GM20431 (cell line): ENCODE data around the gene DDX1.

Source experiments
- in situ Hi-C: fragments of 300-500 bp; cut with MseI, MboI; formaldehyde crosslinking; loops from one replicate; pipeline ENCODE4 v1.15.0; 2020; ENCODE audit warnings: low sequenced_read_pairs; ENCODE audit not compliant: unreplicated experiment

The DDX1 gene

DNA sequence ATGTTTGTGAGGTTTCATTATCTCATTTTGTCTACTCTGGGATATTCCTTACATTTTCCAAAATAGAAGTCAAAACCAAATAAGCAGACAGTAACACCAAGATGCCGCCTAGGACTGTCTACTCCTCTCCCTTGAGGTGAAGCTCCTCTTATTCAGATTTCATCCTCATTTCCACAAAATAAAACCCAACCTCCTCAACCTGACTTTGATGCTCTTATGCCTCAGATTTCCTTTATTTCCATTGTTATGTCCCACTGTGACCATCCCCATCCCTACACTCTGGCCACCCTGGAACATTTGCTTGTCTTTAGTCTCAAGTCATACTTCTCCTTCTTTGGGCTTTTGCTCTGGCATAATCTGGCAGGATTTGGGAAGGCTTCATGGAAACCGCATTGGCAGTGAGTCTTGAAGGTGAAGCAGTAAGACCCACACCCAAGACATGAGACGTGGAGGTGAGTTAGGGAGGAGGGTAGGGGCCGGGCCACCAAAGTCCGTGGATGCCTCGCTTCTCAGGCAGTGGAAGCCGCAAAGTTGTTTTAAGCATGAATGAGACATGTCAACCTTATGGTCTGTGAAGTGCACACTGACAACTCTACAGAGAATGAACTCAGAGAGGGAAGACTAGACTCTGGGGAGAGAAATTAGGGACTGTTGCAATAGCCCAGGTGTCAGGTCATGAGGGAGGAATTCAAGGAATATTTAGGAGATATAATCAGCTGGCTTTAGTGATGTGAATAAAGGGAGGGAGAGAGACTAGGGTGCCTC is 63.6 kb downstream of the DDX1 start:
- in situ Hi-C loops, result no loop called here

DNA sequence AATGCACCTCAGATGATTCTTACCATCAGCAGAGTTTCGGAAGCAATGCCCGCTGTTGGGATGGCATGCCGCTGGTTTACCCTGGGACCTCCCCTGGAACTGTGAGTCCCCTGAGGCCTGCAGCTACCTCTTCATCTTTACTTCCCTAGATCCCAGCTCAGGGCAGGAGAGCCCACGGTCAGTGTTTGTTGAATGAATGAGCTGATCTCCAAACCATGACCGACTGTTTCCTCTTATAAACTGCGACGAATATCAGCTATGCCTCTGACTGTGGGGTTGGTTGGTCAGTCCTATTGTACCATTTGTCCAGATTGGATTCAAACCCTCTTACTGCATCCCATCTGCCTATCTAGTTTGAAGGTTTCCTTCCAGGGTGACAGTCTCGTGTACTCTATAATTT is 64.4 kb downstream of the DDX1 start:
- in situ Hi-C loops, result no loop called here

DNA sequence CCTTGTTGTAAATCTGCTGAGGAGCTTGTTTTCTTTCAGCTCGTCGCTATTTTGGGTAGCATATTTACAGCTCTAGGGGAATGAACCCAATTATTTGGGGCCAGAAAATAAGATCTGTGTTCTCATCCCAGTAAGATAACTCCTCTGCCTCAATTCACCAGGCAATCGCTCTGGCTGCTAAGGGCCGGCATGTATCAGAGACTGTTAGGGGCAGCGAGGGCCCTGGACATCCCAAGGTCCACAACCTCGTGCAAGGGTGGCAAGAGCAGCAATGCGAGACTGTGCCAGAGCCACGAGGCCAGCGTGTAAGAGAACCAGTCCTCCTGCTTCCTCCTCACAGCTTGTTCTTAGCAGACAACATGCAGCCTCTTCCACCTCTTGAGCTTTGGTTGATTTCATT is 66.1 kb downstream of the DDX1 start:
- in situ Hi-C loops, result no loop called here

DNA sequence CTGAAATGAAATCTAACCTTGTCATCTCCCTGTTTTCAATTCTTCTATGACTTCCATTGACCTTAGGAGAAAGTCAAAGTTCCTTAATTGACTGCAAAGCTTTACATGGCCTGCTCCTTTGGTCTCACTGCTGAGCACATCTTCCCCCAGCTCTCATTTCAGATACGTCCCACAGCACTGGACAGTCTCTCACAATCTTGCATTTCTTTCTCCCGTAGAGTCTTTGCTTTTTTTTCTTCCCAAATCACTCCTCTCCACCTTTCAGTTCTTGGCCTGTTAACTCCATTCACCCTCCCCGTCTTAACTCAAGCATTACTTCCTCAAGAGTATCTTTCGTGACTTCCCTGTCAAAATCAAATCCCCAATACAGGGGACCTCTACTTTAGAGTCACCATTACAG is 67.2 kb downstream of the DDX1 start:
- in situ Hi-C loops, result no loop called here

DNA sequence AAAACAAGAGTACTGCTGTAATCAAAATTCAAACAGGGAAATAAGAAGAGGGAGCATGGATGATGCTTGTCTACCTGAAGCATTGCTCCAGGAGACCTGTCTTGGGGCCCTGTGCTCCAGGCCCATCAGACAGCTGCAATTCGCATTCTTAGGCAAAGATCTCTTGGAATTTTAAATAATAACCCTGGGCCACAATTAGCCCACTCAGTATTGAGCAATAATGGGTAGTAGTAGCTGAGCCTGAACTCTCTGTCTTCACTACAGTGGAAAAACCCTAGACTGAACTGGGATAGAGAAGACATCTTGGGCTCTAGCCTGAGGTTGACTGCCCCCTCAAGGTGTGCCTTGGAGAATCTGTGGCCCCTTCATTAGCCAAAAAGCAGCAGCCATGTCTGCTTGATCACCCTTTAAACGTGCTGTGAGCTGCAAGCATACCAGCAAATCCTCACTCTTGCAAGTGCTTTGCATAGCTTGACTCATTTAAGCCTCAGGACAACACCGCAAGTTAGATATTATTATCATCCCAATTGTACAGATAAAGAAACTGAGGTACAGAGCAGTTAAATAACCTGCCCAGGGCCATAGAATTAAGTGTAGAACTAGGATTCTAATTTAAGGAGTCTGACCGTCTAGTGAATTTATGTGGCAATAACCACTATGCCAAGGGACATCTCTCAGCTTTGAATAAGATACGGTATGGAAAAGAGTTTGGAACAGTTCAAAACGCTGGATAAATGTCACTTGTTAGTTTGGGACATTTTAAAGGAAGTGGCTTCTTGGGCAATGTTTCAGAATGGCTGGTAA is 69.0 kb downstream of the DDX1 start:
- in situ Hi-C loops, result no loop called here

DNA sequence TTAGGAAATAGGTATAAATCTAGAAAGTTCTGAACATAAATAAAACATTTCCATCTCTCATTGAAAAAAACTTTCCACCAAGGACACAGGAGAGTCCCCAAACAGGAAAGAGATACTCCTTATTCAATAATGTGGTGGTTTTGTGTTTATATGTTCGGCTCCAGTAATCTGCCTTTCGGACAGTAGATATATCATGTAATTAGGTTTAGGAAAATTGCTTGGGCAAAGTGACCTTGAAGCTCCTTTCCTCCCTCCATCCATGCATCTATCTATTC is 69.6 kb downstream of the DDX1 start:
- in situ Hi-C loops, result no loop called here

DNA sequence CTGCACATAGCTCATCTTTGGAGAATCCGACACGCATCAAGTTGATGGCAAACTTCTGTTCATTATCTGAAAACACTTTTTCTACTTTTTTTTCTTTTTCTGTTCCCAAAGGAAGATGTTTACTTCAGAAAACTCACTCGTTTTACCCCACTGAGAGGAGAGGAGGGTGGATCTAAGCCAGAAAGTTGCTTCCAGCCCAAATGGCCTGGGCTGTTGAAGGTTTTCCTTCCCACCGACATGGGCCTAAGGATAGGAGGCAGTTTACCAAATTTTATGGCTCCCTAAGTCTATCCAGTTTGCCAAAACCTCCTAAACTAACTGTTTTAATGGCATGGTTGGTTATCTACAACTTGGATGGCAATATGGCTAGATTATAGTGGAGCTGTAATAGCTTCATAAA is 70.4 kb downstream of the DDX1 start:
- in situ Hi-C loops, result no loop called here

DNA sequence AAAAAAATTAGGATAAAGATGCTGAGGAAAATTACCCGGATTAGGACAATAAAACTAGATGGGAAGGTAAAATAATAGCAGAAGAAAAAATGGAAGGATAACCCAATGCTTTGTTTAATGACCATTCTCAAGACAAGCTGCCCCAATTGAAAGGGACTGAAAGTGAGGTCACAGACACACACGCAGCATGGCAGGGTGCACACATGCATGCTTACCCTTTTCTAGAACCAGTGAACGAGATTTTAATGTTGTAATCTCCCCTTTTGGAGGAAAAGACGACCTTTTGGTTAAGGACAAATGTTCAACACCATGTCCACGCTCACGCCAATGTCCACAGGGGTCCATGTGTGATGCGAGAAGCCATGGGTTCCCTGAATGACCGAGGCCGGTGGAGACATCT is 70.9 kb downstream of the DDX1 start:
- in situ Hi-C loops, result no loop called here

DNA sequence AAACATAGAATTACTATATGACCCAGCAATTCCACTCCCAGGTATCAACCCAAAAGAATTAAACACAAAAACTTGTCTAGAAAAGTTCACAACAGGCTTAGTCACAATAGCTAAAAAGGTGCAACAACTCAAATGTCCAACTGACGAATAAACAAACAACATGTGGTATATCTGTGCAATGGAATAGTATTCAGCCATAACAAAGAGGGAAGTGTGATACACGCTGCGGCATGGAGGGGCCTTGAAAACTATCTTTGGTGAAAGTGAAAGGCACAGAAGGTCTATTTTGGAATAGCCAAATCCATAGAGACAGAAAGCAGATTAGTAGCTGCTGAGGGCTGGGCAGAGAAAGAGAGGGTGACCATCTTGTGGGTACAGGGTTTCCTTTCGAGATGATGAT is 72.1 kb downstream of the DDX1 start:
- in situ Hi-C loops, result no loop called here

DNA sequence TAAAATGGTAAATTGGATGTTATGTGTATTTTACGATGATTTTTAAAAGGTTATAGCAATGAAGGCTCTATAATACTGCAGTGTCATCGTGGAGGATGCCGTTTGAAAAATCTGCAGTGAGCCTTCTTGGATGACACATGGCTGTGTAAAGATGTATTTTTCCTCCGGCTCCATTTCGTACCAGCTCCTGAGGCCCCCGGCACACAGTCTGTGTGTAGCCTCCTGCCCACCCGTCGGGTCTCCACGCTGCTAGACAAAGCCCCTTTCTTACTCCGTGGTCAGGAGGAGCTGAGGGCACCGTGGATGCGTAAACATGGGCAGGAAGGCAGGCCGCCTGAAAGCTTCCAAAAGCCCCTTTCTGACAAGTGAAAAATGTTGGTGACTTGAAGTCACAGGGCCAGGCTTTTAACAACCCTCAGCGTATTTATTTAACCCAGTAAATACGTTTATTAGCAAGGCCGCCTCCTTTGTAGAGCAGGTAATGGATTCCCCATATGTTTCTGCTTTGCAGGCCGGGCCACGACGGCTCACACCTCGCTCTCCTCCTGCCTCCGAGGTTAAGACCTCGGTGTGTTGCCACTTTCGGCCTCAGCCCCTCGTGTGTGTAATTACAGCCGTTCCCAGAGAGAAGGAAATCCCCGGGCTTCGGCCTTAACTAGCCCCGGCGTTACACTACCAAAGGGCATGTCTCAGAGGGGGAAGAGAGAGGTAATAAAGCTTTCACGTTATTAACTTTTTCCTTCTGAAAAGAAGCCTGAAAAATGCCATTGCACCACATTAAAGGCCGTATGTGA is 72.8 kb downstream of the DDX1 start:
- in situ Hi-C loops, result no loop called here

DNA sequence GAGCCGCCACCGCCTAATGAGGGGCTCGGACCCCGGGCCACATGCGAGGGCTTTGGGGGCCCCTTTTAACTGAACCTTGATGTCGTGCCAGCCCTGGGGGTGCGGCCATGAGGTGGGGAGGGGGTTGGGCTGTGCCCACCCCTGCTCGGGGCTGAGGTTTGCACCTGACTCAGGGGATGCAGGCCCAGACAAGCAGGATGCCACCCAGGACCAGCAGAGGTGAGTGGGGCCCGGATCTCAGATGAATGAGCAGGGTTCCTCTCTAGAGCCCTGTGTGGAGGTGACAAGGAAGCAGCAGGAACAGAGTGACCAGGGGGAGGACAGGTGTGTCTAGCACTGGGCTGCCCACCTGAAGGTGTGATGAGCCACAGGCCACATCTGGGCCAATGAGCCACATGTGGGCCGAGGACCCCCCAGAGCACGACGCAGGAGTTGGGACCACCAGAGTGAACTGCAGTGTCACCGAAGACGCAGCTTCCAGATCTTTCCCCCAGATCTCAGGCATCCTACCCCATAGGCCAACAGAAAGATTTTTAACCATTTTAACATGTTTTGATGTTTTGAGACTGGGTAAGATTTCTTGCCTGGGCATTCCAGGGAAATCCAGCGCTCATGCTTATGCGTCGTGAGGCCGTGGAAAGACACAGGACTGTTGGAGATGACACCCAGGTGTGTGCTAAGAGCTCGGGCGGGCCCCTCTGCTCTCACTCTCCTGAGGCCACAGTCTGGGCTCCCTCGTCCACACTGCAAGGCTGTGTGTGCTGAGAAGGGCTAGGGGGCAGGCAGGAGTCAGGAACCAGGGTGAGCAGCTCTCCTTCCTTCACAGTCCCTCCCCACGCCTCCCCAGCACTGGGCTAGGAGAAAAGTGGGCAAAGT is 73.6 kb downstream of the DDX1 start:
- in situ Hi-C loops, result no loop called here

DNA sequence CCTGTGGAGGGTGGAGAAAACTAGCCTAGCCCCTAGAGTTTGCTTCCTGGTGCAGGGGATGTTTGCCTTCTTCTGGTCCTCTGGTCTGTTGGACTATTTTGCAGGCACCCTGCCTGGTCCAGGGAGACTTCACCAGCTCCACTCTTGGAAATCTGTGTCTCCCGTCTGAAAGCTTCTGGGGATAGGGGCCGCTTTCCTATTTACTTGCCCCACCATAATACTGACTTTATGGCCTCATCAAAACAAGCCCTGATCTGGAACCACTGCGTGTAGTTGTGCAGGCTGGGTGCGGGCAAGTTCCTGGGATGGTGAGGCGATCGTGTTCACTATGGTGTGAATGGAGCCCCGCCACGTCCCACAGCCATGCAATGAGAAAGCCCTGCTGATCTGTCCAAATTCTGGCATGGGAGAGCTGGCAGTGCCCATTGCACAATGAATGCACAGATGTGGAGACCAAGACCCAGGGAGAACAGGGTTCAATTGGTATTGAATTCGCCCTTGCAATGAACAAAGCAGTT is 74.3 kb downstream of the DDX1 start:
- in situ Hi-C loops, result no loop called here

DNA sequence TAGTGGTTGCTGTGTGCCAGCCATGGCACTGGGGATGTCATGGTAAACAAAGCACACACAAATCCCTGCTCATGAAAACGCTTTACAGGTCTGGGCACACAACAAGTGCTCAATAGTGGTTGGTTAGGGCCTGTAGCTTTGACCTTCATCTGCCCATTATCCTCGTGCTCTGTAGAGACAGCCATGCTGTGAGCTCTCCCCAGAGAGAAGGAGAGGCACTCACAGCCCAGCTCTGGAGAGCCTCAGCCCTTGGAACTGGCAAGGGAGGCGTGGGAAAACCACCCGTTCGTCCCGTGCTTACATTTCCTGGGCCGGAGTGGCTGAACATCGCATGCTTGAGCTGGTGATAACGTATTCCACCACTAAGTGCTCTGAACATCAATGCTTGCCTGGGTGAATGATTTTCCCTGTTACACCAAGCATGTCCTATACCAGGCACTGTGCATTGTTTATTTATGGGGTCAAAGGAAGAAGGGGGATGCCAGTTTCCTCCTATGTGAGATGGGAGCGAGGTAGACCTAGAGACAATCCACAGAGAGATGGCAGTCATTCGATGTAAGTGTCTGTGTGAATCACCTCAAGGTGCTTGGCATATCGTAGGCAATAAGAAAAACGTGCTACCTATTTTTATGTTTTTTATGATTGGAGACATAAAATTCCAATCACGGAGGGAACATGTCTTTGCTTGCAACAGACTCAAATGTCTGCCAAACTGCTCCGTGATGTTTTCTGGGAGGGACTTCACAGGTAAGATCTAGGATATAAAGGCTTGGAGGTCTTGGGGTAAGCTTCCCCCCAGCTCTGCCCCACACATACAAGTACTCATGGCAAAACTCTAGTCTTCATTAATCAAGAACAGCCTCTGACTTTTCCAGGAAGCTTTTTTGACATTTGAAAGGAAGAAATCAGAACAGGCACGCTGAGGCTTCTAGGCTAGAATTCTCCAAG is 75.5 kb downstream of the DDX1 start:
- in situ Hi-C loops, result no loop called here

DNA sequence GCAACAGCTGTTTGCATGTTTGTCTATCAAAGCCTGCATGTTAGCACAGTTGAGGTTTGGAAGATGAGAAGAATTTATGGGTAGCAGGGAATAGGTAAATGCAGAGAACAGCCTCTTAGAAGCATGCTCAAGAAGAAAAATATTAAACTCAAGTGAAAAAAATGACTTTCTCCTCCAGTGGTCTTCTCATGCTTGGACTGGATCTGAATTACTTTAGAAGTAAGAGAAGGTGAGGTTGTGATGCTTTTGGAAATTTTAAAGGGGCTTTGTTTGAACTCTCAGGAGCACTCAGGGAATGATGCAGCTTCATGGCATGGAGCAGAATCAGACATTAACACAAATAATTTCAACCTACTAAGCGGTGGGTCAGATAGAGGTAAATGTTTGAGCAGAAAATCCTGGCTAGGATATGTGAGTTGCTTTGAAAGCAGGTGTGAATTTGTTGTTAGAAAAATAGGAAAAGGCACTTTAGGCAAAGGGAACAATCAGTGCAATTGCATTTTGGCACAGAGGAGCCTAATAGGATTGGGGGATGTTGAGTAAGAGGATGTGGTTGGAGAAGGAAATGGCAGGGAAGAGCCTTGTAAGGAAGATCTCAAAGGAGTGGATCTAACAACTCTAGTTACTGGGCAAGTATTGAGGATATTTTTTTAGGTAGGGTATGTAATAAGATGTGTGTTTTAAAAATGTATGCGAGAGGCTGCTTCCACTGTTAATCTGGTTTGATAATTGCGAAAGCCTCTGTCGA is 76.3 kb downstream of the DDX1 start:
- in situ Hi-C loops, result no loop called here

DNA sequence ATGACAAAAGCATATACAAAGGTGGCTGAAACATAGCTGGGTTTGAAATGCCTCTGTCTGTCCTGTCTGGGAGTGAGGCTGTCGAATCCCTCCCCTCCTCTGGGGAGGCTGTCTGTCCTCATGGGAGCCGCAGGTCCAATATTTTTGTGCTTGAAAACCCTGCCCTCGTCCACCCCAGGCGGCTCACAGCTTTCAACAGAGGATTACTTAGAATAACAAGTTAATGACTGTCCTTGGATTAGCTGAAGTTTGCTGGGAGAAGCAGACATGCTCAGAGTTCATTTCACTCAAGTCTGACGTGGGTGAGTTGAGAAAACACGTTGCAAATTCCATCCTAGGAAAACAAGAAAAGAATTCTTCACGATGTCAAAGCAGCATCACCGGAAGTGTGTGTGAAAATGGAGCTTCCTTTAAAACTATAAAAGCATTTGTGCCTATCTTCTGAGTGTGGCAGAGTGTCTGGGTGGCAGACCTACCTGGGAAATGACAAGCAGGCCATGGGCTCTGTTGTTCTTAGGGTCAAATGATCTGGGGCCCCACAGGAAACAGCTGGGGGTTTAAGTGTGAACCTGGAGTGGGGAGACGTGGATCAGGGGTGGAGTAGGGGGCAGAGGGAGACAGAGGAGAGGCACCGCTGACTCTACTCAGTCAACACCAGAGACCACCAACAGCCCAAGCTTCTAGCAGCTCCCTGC is 77.1 kb downstream of the DDX1 start:
- in situ Hi-C loops, result no loop called here

DNA sequence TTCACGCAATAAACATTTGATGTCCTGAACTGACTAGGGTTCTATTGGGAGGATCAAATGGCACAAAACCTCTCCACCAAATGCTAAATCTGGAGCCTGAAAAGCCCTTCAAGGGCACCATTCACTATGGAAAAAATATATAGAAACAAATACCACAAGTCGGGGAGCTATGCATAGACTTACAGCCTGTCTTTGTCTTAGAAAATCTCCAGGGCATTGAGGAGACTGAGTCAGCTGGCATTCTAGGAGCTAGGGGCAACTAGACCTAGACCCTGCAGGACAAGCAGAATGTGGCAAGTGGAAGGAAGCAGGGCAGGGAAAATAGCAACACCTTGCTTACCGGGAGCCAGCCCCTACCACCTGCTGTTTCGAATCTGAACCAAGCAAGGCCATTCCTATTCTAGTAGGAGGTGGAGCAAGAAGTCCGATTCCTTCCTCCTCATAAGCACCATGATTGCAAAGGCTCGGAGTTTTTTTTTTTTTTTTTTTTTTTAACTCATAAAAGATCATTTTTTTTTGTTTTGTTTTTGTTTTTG is 77.8 kb downstream of the DDX1 start:
- in situ Hi-C loops, result no loop called here

DNA sequence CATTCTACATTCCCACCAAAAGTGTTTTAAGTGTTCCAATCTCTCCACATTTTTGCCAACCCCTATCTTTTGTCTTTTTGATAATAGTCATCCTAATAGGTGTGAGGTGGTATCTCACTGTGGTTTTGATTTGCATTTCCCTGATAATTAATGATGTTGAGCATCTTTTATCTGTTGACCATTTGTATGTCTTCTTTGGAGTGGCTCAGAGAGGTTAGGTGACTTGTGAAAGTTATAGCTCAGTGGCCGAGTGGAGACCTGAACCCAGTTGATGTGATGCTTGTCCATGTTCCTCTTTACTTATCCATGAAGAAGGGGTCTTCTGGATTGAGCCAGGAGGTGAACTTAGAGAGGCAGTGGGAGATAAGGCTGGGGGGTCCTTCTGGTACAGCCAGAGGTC is 78.8 kb downstream of the DDX1 start:
- in situ Hi-C loops, result no loop called here
